ENCODE measurements around the gene LCOR. TPM values are rescaled to one million over a fixed set of nuclear protein-coding genes. Genes with fewer than 3 reads are reported as not detected.

Gene LCOR
- total and polyA plus RNA-seq, 2 of the 4 experiments (the other 2 are of a cell fraction), result 3.7 to 36.9 TPM

GRCh38 chr10:96842896-96843723, 11.0 kb downstream of the LCOR start:
- dilution Hi-C loops (cut with HindIII; ENCODE audit: low sequenced_read_pairs, unreplicated experiment) (no loop called here), intact Hi-C loops (cut with micrococcal nuclease) (loop anchor here (5.0 kb wide), 1 partner anchor 114 kb away; no protein-coding TSS in a partner anchor), in situ Hi-C loops (cut with MboI; ENCODE audit: low sequenced_read_pairs) (no loop called here)
- no peak for DNase-seq
- no peak overlapping the region; the same call in 1 of the 2 replicates for H4K5ac ChIP-seq (ENCODE audit: low read depth, low read length)
- H2AFZ ChIP-seq (replicated peaks; ENCODE audit: low read length, poor library complexity), result no peak overlapping the region
- no peak overlapping the region for H4K8ac ChIP-seq (ENCODE audit: low read depth in 2 of 2, low read length in 2 of 2)
- peaks cover 13% of the 10 kb centered on the region for H3K4me1 ChIP-seq (ENCODE audit: control insufficient read depth, insufficient read depth, low read length)
- BruUV-seq (replicated peaks), result no TSS peak
- ChIA-PET POLR2A (ENCODE audit: unreplicated experiment) (no interaction called here), CTCF (no interaction called here)
- H3K79me1 ChIP-seq (ENCODE audit: low read depth in 1 of 2, low read length in 2 of 2), result peaks cover 4 to 73% of the 10 kb centered on the region in 2 experiments
- H3K4me3 ChIP-seq (ENCODE audit: insufficient read depth, low read depth, low read length), result no peak overlapping the region
- peaks cover 11% of the 10 kb centered on the region; the same call in 1 of the 2 replicates for H3K9me1 ChIP-seq (ENCODE audit: insufficient read depth, low read length)
- H3K4me2 ChIP-seq (ENCODE audit: low read depth, low read length), result no peak overlapping the region
- no peaks in the 10 kb centered on the region for H3K27me3 ChIP-seq (ENCODE audit: control insufficient read depth, insufficient read depth, low read length)
- no peak overlapping the region for H2BK15ac ChIP-seq (ENCODE audit: low read depth, low read length)
- H4K20me1 ChIP-seq (ENCODE audit: insufficient read depth, low read length), result peaks cover 87% of the 10 kb centered on the region
- H3K36me3 ChIP-seq (ENCODE audit: control insufficient read depth, insufficient read depth, low read length), result no peaks in the 10 kb centered on the region
- TF ChIP-seq RCOR1 (IDR thresholded peaks at IDR 0.05; ENCODE audit: insufficient replicate concordance, low read length) (no peak), RFX5 (IDR thresholded peaks at IDR 0.05; ENCODE audit: low read depth, low read length) (no peak), CHD1 (IDR thresholded peaks at IDR 0.05; ENCODE audit: low read depth, low read length) (no peak), MAZ (IDR thresholded peaks at IDR 0.05; ENCODE audit: borderline replicate concordance, low read depth, low read length) (no peak), USF2 (IDR thresholded peaks at IDR 0.05; ENCODE audit: low read depth, low read length) (no peak), MAFK (IDR thresholded peaks at IDR 0.05; ENCODE audit: low read depth, low read length) (no peak)
- WGBS, 2 experiments (ENCODE audit: extremely low coverage in 2 of 2, insufficient read length in 1 of 2), result 100% methylated on average over 1 of the region's 8 CpGs; no CpG with 5 or more reads in 1 of the 2 experiments
- no peak overlapping the region for H3K56ac ChIP-seq (ENCODE audit: extremely low read depth, insufficient read depth, low read length)
- no peak overlapping the region for H2AK5ac ChIP-seq (ENCODE audit: low read depth, low read length)
- no peak overlapping the region for H3K4ac ChIP-seq (ENCODE audit: low read depth, low read length)
- no peak overlapping the region for H3K23ac ChIP-seq (ENCODE audit: low read depth, low read length)
- no peak overlapping the region for H3K18ac ChIP-seq (ENCODE audit: low read depth, low read length)
- no peak overlapping the region for H2AK9ac ChIP-seq (replicated peaks; ENCODE audit: low read depth, low read length, poor library complexity)
- no peak overlapping the region for H2BK120ac ChIP-seq (ENCODE audit: low read depth, low read length)
- H4K91ac ChIP-seq (ENCODE audit: insufficient read depth, low read depth, low read length), result no peak overlapping the region
- no peak overlapping the region for H3K27ac ChIP-seq (ENCODE audit: insufficient read depth, low read length)
- no peaks in the 10 kb centered on the region for H3K9me3 ChIP-seq (ENCODE audit: control insufficient read depth, insufficient read depth, low read length)
- ATAC-seq (ENCODE audit: low read depth), result no peak
- H3K14ac ChIP-seq (replicated peaks; ENCODE audit: low read depth, low read length), result no peak overlapping the region
- no peak overlapping the region for H2BK5ac ChIP-seq (ENCODE audit: low read depth, low read length, poor library complexity, severe bottlenecking)
- no peak overlapping the region for H3K9ac ChIP-seq (ENCODE audit: low read depth, low read length)
- no peak overlapping the region for H2BK20ac ChIP-seq (ENCODE audit: low read depth, low read length)

All from IMR-90 (cell line).